Measurements from ENCODE around the gene CDR2.

Gene CDR2

DNA sequence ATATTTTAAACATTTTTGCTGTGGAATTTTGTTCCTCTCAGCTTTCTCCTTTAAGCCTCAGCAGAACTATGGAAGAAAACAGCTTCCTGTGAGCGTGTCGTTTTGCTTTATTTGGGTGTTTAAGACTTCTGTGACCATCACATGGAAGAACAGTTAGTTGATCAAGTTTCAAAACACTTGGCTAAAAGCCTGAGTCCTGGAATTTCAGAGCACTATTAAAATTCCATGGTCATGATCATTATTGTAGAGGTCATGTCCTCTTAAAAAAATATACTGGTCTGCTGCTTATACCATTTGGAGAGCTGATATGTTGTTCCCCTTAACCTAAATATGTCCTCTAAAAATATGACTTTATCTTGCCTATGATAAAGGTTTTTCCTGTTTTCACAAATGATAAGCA, 12.6 kb upstream of the CDR2 start:
- H3K79me2 ChIP-seq (ENCODE audit: insufficient read depth, low read depth), result no peaks in the 10 kb centered on the region
- no peak overlapping the region for H3K9ac ChIP-seq
- H3K4me3 ChIP-seq (IDR thresholded peaks at IDR 0.05; ENCODE audit: insufficient read depth, low read depth, low read length), result no peak overlapping the region
- no peaks in the 10 kb centered on the region for H3K36me3 ChIP-seq (ENCODE audit: insufficient read depth)
- H3K27ac ChIP-seq, result no peak overlapping the region
- H3K4me1 ChIP-seq (ENCODE audit: low read depth, poor library complexity, severe bottlenecking), result no peaks in the 10 kb centered on the region
- H2AFZ ChIP-seq (ENCODE audit: low read depth), result no peak overlapping the region
- no peak overlapping the region for H3K4me2 ChIP-seq
- H3K27me3 ChIP-seq (ENCODE audit: insufficient read depth, low read depth), result no peaks in the 10 kb centered on the region
- no peaks in the 10 kb centered on the region for H4K20me1 ChIP-seq (ENCODE audit: insufficient read depth)
- TF ChIP-seq, protein P1, sequence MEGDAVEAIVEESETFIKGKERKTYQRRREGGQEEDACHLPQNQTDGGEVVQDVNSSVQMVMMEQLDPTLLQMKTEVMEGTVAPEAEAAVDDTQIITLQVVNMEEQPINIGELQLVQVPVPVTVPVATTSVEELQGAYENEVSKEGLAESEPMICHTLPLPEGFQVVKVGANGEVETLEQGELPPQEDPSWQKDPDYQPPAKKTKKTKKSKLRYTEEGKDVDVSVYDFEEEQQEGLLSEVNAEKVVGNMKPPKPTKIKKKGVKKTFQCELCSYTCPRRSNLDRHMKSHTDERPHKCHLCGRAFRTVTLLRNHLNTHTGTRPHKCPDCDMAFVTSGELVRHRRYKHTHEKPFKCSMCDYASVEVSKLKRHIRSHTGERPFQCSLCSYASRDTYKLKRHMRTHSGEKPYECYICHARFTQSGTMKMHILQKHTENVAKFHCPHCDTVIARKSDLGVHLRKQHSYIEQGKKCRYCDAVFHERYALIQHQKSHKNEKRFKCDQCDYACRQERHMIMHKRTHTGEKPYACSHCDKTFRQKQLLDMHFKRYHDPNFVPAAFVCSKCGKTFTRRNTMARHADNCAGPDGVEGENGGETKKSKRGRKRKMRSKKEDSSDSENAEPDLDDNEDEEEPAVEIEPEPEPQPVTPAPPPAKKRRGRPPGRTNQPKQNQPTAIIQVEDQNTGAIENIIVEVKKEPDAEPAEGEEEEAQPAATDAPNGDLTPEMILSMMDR (conservative IDR thresholded peaks at IDR 0.05; ENCODE audit: low read depth, low read length), result no peak

DNA sequence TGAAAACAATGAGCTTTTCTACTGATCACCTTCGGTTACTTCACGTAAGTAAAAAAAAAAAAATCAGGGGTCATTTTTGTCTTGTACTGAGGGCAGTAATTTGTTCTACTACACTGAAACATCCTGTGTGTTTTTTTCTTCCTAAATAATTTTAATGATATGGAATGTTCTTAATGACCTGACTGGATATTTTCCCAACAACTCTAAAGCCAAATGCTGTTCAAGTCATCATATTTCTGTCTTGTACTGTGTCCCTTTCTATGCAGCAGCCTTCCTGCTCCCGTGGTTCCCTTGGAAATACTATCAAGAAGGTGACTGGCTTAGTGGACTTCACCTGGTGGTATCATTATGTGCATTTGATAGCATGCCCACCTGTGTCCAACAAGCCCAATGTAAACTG, 10.8 kb upstream of the CDR2 start:
- TF ChIP-seq, protein P1 (conservative IDR thresholded peaks at IDR 0.05; ENCODE audit: low read depth, low read length), result no peak
- no peaks in the 10 kb centered on the region for H4K20me1 ChIP-seq (ENCODE audit: insufficient read depth)
- no peak overlapping the region for H3K4me2 ChIP-seq
- no peak overlapping the region for H3K27ac ChIP-seq
- no peak overlapping the region for H3K4me3 ChIP-seq (IDR thresholded peaks at IDR 0.05; ENCODE audit: insufficient read depth, low read depth, low read length)
- H3K36me3 ChIP-seq (ENCODE audit: insufficient read depth), result no peaks in the 10 kb centered on the region
- no peak overlapping the region for H2AFZ ChIP-seq (ENCODE audit: low read depth)
- no peak overlapping the region for H3K9ac ChIP-seq
- no peaks in the 10 kb centered on the region for H3K4me1 ChIP-seq (ENCODE audit: low read depth, poor library complexity, severe bottlenecking)
- H3K27me3 ChIP-seq (ENCODE audit: insufficient read depth, low read depth), result no peaks in the 10 kb centered on the region
- H3K79me2 ChIP-seq (ENCODE audit: insufficient read depth, low read depth), result no peaks in the 10 kb centered on the region

DNA sequence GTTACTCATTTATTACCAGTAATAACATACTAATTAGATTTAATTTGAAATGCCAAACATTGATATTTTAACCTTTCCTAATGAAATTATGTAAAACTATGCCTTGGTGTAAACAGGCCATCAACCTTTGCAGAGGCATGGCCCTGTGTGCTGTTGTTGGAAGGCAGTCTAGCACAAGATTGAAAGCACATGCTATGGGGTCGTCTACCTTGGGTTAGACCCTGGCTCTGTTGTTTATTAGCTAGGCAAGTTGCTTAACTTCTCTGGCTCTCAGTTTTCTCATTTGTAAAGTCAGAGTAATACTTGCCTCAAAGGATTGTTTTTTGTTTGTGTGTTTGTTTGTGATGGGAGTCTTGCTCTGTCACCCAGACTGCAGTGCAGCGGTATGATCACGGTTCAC, 9.4 kb upstream of the CDR2 start:
- Histone ChIP-seq H3K27ac (no peak overlapping the region), H3K4me1 (ENCODE audit: low read depth, poor library complexity, severe bottlenecking) (no peaks in the 10 kb centered on the region), H3K9ac (no peak overlapping the region), H3K79me2 (ENCODE audit: insufficient read depth, low read depth) (no peaks in the 10 kb centered on the region), H2AFZ (ENCODE audit: low read depth) (no peak overlapping the region), H4K20me1 (ENCODE audit: insufficient read depth) (no peaks in the 10 kb centered on the region), H3K4me2 (no peak overlapping the region), H3K36me3 (ENCODE audit: insufficient read depth) (no peaks in the 10 kb centered on the region), H3K27me3 (ENCODE audit: insufficient read depth, low read depth) (no peaks in the 10 kb centered on the region), H3K4me3 (IDR thresholded peaks at IDR 0.05; ENCODE audit: insufficient read depth, low read depth, low read length) (no peak overlapping the region)
- TF ChIP-seq, protein P1 (conservative IDR thresholded peaks at IDR 0.05; ENCODE audit: low read depth, low read length), result no peak

DNA sequence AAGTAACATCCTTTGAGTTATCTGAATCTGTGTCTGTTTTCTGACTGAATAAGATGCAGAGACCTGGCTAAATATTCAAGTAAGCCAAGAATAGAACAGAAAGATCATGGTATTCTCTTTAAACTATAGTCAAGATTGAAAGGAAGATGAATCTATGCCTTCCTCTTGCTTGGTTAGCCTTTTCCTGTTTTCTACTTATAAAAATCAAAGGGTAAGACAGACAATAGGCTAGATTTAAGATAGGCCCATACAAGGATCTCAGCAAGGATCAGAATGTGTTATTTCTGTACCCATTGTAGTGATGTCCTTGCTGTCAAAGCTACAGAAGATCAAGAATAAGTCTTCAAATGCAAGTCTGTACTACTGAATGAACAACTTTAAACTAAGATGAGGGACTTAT, 7.0 kb upstream of the CDR2 start:
- Histone ChIP-seq H3K4me2 (no peak overlapping the region), H4K20me1 (ENCODE audit: insufficient read depth) (no peaks in the 10 kb centered on the region), H3K4me3 (IDR thresholded peaks at IDR 0.05; ENCODE audit: insufficient read depth, low read depth, low read length) (no peak overlapping the region), H3K27me3 (ENCODE audit: insufficient read depth, low read depth) (no peaks in the 10 kb centered on the region), H3K9ac (no peak overlapping the region), H3K27ac (no peak overlapping the region), H2AFZ (ENCODE audit: low read depth) (no peak overlapping the region), H3K36me3 (ENCODE audit: insufficient read depth) (no peaks in the 10 kb centered on the region), H3K79me2 (ENCODE audit: insufficient read depth, low read depth) (no peaks in the 10 kb centered on the region), H3K4me1 (ENCODE audit: low read depth, poor library complexity, severe bottlenecking) (no peaks in the 10 kb centered on the region)
- TF ChIP-seq, protein P1 (conservative IDR thresholded peaks at IDR 0.05; ENCODE audit: low read depth, low read length), result no peak

DNA sequence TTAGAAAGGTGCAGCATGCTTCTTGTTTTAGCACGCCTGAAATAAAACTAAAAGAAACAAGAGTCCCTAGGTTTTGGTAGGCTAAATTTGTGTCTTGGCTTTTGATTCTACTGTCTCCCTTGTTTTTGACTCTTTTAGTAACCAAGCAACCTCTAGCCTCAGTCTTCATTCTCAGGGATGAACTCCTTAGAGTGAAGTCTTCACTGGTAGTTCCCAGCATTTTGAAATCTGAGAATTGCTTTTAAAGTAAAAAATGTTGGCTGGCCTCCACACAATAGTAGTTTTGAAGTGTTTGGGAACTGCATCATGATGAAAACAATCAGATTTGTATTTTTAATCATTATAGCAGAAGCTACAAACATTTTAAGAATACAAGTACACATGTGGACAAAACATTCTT, 6.1 kb upstream of the CDR2 start:
- Histone ChIP-seq H3K27ac (no peak overlapping the region), H3K36me3 (ENCODE audit: insufficient read depth) (no peaks in the 10 kb centered on the region)

More for the DNA sequence above, 6.1 kb upstream of the CDR2 start:
- H3K4me2 ChIP-seq, result no peak overlapping the region
- TF ChIP-seq, protein P1 (conservative IDR thresholded peaks at IDR 0.05; ENCODE audit: low read depth, low read length), result no peak
- H2AFZ ChIP-seq (ENCODE audit: low read depth), result no peak overlapping the region
- no peaks in the 10 kb centered on the region for H4K20me1 ChIP-seq (ENCODE audit: insufficient read depth)
- H3K79me2 ChIP-seq (ENCODE audit: insufficient read depth, low read depth), result no peaks in the 10 kb centered on the region
- H3K4me3 ChIP-seq (IDR thresholded peaks at IDR 0.05; ENCODE audit: insufficient read depth, low read depth, low read length), result no peak overlapping the region
- no peaks in the 10 kb centered on the region for H3K4me1 ChIP-seq (ENCODE audit: low read depth, poor library complexity, severe bottlenecking)
- no peaks in the 10 kb centered on the region for H3K27me3 ChIP-seq (ENCODE audit: insufficient read depth, low read depth)
- H3K9ac ChIP-seq, result no peak overlapping the region

Measured in KMS-11 (cell line).